DMS53 (cell line): ENCODE results near the gene TBCC.
A peak's percentile ranks its signal among the peaks of the same experiment; 100 is the strongest.

ENCODE experiments used
- DNase-seq: peaks from one replicate; lab custom pipeline; 2025; lab: John Stamatoyannopoulos, UW

TBCC gene, protein sequence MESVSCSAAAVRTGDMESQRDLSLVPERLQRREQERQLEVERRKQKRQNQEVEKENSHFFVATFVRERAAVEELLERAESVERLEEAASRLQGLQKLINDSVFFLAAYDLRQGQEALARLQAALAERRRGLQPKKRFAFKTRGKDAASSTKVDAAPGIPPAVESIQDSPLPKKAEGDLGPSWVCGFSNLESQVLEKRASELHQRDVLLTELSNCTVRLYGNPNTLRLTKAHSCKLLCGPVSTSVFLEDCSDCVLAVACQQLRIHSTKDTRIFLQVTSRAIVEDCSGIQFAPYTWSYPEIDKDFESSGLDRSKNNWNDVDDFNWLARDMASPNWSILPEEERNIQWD

DNA sequence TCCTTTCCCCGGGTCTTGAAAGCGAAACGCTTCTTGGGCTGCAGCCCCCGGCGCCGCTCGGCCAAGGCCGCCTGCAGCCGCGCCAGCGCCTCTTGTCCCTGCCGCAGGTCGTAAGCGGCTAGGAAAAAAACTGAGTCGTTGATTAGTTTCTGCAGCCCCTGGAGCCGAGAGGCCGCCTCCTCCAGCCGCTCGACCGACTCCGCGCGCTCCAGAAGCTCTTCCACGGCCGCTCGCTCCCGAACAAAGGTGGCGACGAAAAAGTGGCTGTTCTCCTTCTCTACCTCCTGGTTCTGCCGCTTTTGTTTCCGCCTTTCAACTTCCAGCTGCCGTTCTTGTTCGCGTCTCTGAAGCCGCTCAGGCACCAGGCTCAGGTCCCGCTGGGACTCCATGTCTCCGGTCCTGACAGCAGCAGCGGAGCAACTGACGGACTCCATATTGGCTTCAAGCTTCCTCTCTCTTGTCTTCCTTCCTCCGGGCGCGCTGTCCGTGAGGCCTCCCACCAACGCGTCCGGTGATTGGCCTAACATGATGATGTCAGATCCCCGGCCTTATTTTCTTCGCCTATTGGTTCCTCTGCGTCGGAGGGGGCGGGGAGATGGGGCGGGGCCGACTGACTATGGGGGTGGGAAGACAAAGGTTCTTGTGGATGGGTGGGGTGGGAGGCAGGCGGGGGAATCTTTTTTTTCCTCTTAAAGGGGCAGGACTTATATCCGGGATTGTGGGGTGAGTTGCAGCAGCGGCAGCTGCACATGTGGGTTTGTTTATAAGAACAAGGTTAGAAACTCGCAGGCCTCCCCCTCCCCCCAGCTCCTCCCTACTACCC is at the start of gene TBCC:
TBCC (minus strand) TSS at position 464 of the 823 bp plus-strand sequence; CDS start at position 434, 30 bp downstream.
- DNase-seq: peak; percentile 99

DNA sequence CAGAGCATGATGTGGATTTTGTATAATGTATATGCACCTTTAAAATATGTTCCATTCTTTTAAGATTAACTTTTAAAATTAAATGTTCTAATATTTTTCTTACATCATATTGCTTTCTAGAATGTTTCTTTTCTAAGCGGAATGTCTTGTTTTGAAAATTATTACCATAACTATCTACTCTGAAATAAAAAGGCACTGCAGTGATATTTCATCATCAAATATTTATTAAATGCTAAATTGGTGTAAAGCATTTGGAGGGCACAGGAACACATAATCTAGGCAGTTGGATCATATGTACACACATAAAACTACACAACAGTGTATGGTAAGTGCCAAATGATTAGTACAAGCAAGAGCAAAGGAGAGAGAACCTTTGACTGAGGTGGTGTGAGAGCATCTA is 49.7 kb upstream of the TBCC start:
- DNase-seq: no peak

DNA sequence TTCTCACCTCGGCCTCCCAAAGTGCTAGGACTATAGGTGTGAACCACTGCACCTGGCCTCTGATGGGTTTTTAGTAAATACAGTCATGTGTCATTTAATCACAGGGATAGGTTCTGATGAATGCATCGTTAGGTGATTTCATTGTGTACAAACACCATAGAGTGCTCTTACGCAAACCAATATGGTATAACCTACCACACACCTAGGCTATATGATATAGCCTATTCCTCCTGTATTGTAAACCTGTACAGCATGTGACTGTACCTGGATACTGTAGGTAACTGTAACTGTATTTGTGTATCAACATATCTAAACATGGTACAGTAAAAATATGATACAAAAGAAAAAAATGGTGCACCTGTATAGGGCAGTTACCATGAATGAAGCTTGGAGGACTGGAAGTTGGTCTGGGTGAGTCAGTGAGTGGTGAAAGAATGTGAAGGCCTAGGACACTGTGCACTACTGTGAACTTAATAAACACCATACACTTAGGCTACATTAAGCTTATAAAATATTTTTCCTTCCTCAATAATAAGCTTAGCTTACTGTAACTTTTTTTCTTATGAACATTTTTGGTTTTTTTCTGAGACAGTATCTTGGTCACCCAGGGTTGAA is 45.9 kb upstream of the TBCC start:
- DNase-seq: peak; percentile 92

DNA sequence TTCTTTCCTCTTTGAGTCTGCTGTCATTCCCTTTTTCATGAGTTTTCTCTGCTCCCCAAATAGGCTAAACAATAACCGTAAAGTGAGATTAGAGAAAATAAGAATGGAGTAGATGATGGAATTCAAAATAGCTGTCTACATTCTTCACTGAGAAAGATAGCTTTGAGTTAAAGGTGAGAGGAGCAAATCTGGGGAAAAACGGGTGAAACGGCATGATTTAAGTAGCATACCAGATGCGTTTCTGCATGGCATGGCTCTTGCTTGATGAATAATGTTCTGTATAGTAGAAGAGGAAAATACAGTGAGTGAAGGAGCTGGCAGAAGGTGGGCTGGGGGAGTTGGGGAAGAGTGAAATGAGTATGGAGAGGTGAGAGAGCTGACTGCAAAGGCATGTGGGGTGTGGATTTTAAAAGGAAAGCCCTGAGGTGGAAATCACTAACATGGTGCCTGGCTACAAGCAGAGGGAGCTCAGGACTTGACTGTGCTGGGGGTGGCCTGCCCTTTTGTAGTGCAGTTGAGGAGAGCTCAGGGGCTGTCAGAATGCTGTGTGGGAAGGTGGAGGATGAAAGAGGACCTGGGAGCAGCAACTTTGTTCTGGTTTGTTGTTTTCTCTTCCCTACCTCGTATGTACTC is 44.8 kb upstream of the TBCC start:
- DNase-seq: peak; percentile 38

DNA sequence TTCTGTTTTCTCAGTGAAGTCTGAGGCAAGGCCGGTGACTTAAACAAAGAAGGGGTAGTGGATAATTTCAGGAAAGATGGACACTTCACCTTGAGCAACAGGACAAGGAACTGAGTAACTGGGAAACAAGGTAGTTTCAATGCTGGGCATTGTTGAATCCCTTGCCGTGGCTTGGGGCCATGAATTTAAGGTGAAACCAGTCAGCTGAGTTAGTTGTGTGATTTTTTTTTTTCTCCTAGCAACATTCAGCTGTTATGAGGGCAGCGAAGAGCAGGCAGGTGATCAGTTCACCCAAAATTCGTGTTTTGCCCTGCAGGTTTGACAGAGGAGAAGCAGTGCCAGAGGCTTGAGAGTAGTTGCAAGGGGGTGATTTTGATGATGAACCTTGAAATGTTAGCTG is 42.8 kb upstream of the TBCC start:
- peak; percentile 29 for DNase-seq

DNA sequence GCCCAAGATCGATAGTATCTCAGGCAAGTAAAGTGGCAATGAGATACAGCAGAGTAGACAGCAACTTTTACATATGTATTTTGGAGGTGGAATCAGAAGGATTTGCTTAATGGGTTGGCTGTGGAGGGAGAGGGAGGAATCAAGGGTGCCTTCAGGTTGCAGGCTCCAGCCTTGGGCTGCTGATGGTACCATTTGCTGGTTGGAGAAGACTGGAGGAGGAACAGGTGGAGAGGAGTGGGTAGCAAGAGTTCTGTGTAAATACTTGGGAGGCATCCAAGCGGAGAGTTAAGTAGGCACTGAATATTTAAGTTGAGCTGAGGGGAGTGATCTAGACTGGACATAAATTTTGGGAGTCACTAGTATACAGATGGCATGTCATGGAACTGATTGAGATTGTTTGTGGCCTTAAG is 41.2 kb upstream of the TBCC start:
- DNase-seq: peak; percentile 45

DNA sequence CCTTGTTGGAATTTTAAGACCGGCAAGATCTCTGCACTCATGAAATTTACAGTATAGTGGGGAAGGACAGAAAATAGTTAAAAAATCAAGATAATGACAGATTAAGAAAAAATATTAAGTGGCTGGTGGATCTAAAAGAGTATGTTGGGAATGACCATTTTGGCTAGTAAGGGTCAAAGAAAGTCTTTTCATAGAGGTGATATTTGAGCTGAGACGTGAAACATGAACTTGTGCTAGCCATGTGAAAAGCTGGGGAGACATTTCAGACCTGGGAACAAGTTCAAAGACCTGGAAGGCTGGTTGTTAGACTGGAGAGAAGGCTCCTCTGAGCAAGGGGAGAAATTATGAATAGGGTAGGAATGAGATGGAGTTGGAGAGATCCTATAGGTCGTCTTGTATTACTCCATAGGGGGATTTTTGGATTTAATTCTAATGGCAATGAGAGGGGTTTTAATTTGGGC is 40.7 kb upstream of the TBCC start:
- no peak for DNase-seq

DNA sequence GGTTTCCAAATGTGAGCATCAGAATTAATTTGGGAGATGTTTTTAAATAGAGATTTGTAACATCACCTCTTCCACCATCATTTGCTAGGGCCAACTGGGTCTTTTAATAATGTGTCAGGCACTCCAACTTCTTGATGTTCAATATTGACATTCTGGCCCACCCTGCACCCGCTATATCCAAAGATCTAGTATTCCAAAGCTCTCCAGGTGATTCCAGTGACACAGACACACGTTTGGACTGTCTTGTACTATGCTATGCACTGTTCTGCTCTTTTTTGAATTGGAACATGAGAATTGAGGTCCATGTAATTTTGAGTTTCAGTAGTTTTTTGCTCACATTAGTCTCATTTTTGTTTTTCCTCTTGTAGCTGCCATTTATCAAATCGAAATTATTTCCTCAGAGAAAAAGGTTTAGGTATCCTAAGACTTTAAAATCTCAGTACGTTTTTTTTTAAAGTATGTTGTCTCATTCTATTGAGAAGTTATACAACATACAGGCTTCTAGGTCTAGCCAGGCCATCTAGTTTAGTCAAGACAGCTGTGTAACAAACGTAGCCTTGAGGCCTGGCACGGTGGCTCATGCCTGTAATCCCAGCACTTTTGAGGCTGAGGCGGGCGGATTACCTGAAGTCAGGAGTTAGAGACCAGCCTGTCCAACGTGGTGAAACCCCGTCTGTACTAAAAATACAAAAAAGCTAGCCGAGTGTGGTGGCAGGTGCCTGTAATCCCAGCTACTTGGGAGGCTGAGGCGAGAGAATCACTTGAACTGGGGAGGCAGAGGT is 39.0 kb upstream of the TBCC start:
- DNase-seq: peak; percentile 37

DNA sequence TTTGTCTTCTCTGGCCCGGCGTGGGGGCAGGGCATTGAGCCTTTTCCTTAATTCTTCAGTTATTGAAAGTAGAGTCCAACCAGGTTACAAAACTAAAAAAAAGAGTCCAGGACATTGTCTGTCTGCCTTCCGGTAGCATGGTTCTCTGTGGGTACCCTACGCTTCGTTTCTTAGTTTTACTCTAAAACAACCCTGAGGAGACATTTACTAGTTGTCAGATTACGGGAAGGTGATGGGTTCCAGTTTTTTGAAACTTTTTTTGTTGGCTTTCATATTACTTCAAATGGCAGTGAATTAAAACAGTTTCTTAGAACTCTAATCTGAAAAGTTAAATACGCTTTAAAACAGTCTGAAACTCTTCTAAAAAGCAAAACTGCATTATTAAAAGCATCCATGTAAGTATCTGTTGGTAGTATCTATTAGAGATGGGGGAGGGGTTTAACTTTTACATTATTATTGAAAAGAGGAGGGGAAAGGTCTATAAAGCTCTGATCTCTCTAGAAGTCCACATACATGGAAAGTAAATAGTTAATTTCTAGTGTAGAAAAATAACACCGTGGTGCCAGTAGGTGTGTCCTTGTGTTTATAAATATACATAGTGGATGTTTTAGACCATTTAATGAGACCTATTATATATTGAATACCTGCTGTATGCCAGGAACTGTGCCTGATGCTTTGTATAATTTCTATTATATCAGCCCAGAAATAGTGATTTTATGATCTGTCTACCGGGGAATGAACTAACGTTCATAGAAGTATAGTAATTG is 38.2 kb upstream of the TBCC start:
- DNase-seq: peak; percentile 36

DNA sequence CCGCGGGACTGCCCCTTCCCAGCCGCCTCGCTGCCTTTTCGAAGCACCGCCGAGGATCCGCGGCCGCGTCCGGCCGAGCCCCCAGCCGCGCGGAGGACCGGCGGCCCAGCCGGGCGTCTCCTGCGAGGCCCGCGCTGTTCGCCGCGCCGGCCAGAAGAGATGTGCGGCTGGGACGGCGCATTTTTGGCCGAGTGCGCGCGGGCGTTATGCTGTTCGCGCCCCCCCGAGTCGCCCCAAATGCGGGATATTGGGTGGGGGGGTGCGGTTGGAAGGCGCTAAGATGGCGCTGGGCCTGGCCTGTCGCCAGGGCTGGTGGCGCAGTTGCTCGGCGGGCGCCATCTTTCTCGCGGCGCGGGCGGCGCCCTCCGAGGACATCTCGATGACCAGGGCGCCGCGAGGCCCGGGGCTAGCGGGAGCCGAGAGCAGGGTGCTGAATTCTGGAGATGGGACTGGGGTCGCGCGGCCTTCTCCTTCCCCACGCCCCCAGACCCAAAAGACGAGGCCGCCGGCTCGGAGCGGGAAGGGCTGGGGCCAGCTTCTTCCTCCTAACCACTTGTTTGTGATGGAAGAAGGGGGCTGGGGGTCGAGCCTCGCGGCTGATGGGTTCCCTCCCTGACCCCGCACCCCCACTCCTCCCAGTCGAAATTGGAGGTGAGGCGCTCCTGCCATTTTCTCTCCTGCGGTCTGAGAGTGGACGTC is 37.4 kb upstream of the TBCC start:
- DNase-seq: peak; percentile 81

DNA sequence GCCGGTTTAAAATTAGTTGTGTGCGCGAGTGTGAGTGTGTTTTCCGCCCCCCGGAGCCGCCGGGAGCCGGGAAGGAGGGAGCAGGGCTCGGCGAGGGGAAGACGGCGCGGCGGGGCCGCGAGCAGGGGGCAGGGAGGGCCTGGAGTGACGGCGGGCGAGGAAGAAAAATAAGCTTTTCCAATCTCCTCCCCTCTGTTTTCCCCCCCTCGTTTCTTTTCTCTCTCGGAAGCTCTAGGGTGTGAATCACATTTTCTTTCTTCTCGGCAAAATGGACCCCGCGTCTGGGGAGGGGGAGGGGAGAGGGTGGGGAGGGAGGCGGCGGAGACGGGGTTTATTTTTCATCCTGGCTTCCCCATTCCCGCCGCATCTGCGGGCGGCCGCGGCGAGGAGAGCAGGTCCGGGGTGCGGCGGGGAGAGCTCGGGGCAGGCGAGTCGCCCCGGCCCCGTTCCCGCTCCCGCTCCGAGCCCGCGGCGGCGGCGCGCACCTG is 36.8 kb upstream of the TBCC start:
- DNase-seq: peak; percentile 94

DNA sequence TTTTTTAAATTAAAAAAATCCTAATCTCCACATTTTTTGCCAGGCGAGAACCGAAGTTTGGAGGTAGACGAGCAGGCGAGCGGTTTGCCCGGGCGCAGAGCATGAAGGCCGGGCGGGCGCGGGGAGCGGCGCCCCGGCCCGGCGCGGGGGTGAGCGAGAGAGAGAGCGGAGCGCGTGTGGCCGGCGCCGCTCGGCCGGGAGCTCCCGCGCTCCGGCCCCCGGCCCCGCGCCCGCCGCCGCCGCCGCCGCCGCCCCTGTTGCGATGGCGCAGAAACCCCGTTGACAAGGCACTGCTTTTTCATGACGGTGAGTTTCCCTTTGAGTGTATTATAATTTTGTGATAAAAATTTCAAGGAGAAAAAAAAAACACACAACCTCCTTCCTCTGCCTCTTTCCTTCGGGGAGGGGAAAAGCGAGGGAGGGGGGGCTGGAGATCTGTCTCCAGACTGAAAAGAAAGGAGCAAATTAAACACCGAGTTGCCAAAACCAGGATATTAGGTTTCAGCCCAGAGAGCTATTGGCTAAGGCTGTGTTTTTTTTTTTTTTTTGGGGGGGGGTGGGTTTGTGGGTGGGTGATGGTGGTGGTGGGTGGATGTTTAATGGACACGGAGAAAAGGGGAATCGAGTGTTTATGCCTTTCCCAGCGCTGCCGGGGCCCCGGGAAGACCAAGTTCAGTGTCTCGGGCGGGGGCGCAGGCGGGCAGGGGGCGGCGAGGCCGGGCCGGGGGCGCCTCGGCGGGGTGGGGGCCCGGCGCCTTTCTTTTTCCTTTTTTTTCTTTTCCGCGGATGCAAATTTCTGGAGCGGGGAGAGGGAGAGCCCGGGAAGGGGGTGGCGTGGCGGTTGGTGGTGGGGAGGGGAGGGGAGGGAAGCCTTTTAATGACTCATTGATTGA is 36.1 kb upstream of the TBCC start, which contains the start of gene BICRAL:
BICRAL (plus strand) TSS at position 257 of the 893 bp plus-strand sequence. CDS start 39,971 bp downstream, outside the sequence.
- peak; percentile 88 for DNase-seq

DNA sequence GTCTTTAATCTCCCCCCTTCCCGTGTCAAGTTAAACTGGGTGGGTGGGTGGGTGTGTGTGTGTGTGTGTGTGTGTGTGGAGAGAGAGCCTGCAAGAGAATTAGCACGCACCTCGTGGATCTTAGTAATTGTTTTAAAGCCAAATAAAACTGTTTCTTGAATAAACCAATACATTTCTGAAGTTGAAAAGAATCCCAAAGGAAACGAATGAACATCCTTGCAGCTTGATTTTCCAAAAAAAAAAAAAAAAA is 35.6 kb upstream of the TBCC start:
- peak; percentile 51 for DNase-seq

DNA sequence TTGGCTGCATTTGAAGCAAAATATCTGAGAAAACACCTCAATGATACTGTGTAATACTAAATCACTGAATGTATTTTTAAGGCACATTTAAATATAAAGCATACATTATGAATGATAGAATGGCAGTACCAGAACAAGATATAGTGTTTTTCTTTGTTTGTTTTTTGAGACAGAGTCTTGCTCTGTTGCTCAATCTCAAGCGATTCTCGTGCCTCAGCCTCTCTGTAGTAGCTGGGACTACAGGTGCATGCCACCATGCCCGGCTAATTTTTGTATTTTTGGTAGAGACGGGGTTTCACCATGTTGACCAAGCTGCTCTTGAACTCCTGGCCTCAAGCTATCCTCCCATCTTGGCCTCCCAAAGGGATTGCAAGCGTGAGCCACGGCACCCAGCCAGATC is 33.6 kb upstream of the TBCC start:
- no peak for DNase-seq

DNA sequence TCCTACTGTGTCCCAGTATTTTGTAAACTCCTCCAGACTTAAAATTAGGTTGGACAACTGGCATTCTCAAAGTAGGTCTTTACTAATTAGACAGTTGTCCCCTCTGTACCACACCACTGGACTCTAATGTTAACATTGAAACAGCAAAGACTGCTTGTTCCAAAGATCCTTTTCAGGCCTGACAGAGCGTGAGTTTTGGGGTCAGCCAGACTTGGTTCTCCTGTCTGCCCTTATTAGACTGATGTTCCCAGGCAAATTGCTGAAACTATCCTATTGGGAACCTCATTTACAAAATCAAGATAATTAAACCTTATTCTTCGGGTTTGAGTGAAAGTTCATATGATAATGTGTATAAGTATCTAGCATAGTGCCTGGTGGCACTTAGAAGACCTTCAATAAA is 32.2 kb upstream of the TBCC start:
- DNase-seq: no peak

DNA sequence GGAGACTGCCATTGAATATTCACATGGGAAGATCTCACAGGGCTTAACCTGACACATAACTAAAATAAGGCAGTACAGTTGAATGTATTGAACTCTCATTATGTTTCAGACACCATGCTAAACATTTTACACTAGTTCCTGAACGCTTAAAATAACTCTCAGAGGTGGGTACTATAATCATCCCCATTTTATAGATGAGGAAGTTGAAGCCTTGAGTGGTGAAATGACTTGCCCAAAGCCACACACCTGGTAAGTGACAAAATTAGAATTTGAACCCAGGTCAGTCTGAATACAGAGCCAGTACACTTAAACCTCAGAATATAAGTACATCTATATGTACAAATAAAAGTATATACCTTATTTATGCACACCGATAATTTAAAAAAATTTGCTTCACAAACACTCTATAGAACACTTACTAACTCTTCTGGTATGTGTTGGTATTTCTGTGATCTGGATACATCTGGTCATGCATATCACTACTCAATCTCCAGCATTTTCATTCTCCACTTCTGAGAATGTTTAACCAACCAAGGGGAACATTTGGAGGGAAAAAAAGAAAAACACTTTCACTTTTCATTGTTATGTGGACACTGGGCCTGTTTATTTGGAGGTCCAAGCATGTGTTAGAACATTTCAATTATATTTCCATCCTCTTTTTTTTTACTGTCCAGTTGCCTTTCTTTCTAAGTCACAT is 31.4 kb upstream of the TBCC start:
- DNase-seq: peak; percentile 38

DNA sequence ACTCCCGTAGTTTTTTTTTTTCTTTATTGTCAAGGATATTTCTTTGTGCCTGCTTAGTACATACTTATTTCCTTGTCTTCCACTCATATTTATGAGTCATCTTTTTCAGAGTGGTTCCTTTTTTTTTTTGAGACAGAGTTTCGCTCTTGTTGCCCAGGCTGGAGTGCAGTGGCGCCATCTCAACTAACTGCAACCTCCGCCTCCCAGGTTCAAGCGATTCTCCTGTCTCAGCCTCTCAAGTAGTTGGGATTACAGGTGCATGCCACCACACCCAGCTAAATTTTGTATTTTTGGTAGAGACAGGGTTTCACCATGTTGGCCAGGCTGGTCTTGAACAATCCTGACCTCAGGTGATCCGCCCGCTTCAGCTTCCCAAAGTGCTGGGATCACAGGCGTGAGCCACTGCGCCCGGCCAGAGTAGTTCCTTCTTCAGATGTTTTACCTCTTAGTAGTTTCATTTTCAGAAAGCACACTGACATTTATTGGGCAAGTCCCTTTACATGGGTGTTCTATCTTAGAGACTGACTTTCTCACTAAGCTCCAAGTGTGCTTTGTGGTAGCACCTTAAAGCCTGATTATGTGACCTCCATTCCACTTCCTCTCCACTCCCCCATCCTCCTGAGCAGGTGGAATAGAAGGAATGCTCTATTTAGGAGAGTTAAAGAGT is 29.1 kb upstream of the TBCC start:
- DNase-seq: peak; percentile 46

DNA sequence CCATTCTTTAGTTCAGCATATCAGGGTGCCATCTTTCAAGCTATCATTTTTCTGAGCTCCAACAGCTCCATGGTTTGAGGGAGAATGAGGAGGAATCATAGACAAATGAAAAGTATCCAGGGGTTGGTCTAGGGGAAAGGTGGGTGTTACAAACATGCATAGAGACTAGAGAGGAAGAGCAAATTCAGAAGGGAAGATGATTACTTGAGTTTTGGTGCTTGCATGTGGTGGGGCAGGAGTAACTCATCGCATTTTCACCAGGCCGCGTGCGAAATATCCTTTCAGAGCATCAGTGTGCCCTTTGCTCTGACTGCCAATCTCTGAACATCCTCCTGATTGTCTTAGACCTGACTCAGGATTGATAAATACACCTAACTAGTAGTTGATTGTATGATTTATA is 28.3 kb upstream of the TBCC start:
- no peak for DNase-seq
